T-helper 22 cell (primary cell): ENCODE data around the gene GIPC1.
"Not testable (repeated sequence)": the region's sequence is repeated elsewhere in the genome, so short reads cannot be mapped to it uniquely, and the experiment has no call there.

Experiments used
- DNase-seq: peaks from one replicate; pipeline ENCODE4 v3.0.0-alpha.2; 2020; ENCODE audit warnings: low read depth

Gene GIPC1, protein sequence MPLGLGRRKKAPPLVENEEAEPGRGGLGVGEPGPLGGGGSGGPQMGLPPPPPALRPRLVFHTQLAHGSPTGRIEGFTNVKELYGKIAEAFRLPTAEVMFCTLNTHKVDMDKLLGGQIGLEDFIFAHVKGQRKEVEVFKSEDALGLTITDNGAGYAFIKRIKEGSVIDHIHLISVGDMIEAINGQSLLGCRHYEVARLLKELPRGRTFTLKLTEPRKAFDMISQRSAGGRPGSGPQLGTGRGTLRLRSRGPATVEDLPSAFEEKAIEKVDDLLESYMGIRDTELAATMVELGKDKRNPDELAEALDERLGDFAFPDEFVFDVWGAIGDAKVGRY

DNA sequence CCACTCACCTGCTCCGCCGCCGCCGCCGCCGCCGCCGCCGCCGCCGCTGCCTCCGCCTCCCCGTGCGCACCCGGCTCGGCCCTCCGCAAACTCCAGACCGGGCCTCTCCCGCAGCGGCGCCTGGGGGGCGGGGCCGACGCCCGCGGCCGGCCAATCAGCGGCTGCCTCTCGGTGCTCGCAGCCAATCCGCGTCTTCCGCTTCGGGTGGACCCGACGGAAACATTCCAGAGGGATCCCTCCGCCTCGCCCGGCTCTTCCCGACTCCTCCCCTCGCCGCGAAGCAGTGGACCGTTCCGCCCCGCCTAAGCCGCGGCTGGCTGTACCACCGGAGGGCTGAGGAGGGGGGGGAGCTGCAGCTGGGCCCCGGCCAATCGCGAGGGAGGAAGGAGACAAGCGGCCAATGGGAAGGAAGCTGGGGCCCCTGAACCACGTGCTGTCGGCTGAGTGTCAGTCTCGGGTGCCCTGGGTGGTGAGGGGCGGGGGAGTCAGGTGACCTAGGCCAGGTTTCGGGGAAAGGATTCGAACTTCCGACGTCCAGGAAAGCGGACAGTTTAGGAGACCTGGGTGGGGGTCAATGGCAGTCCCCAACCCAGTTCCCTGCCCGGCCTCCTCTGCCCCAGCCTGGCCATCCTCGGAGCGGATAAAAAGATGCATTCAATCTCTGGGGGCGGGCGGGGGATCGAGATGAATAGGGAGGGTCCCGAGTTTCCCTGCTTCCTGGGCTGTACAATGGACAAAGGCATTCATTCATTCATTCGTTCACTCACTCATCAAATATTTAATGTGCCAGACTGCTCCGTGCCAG lies at the start of gene GIPC1:
Gene GIPC1 (minus strand): TSS at position 99 of the 805 bp plus-strand sequence. CDS start 13,151 bp downstream, outside the sequence.
- peak; percentile 72 for DNase-seq

DNA sequence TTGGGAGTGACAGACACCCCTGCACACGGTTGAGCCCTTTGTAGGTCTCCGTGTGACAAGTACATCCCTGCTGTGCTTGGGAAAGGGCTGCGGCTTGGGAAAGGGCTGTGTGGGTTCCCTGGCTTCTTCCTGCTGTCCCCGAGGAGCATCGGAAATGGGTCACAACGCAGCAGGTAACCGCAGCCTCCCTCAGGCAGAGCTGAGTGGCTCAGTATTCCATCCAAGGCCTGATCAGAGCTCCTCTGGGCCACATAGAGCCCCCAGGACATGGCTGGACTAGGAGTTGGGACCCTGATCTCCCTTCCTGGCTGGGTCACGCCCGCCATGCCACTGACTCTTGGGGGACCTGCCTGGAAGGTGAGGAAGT lies 49.8 kb upstream of the GIPC1 start:
- no peak for DNase-seq

DNA sequence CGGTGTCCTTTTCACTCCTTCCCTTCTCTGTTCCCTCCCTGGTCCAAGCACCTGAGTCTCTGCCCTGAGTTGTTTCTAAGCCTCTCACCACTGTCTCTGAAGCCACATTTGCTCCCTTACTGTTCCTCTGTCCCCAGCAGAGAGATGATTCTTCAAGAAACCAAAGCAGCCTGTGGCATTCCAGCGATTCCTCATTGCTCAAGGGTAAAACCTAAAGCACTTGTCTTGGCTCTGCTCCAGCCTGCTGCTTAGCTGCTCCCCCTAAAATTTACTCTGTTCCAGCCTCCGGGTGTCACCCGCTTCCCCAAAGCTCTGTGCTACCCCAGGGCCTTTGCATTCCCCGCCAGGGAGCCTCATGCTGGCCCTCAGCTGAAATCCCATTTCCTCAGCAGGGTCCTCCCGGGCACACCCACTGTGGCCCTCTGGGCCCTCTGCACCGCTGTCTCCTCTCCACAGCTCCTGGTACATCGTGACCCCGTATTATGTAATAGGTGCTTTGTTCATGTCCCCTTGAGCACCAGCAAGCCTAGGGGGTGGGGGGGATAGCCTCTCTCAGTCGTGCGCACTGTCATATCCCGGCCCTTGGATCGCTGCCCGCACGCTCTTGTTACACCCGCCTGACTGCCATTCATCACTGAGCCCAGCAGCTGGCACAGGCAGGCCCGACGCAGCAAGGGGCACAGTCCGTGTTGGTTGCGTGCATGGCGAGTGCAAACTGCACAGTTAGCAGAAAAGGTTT lies 49.2 kb upstream of the GIPC1 start:
- DNase-seq: no peak

DNA sequence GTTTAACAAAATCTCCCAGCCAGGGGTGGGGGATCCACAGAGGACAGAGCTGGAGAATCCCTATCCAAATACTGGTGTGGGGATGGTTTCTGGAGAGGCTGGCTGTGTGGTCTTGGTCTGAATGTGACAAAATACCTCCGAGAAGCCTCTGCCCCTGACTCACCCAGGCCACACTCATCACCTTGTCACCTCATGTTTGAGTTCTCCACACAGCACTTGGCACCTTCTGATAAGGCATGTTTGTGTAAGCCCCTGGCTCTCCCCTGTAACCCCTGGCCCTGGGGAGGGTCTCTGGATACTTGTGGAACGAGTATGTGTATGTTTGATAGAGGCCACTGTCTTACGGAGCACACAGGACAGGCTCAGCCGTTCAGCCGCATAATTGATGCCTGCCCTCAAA lies 48.1 kb upstream of the GIPC1 start:
- no peak for DNase-seq

DNA sequence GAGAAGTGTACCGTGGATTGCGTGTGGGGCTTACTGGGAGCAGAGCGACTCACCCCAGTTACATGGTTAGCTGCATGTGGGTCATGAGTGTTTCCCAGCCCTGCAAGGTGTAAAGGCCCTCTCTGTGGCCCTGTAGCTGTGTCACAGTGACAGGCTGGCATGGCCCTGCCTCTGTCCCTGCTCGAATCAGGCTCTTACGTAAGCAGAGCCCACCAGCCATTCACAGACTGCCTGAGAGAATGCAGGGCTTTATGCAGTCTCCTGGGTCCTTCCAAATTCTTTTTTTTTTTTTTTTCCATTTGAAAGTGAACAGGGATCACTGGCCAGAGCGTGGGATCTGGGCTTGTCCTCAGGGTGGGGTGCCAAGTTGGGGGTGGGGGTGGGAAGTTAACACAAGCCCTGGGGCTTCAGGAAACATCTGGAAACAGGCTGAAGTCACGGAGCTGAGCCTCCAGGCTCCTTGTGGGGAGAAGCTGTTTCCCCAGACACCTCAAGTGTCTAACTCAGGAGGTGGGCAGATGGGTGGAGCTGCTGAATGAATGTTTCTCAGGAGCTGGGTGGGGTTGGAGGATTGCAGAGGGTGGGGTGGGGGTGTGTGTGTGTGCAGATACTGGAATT lies 46.9 kb upstream of the GIPC1 start:
- no peak for DNase-seq

DNA sequence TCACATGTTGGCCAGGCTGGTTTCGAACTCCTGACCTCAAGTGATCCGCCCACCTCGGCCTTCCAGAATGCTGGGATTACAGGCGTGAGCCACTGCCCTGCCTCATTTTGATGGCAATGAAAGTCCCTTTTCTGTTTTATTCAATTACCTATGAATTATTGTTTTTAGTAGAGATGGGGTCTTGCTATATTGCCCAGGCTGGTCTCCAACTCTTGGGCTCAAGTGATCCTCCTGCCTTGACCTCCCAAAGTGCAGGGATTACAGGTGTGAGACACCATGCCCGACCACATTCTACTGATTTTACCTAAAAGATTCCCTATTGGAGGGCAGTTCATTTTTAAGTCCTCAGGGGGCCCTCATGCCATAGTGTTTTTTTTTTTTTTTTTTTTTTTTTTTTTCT lies 46.1 kb upstream of the GIPC1 start:
- DNase-seq: not testable (repeated sequence)

DNA sequence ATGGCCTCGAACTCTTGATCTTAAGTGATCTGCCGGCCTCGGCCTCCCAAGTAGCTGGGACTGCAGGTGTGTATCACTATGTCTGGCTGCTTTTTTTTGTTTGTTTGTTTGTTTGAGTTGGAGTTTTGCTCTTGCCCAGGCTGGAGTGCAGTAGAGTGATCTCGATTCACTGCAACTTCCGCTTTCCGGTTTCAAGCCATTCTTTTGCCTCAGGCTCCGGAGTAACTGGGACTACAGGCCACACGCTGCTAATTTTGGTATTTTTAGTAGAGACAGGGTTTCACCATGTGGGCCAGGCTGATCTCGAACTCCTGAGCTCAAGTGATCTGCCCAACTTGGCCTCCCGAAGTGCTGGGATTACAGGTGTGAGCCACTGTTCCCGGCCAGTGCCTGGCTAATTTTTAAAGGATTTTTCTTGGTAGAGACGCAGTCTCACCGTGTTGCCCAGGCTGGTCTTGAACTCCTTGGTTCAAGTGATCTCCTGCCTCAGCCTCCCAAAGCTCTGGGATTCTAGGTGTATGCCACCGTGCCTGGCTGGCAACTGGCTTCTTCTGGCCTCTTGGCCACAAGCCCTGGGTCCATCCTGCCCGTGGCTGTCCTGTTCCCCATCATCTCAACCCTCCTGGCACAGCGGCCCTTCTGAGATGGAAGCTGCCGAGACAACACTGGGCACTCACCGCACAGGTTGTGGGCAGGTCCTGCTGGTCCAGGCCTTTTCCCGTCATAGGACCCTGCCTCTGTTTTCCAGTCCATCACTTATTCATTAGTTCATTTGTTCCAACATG lies 45.0 kb upstream of the GIPC1 start:
- no peak for DNase-seq

DNA sequence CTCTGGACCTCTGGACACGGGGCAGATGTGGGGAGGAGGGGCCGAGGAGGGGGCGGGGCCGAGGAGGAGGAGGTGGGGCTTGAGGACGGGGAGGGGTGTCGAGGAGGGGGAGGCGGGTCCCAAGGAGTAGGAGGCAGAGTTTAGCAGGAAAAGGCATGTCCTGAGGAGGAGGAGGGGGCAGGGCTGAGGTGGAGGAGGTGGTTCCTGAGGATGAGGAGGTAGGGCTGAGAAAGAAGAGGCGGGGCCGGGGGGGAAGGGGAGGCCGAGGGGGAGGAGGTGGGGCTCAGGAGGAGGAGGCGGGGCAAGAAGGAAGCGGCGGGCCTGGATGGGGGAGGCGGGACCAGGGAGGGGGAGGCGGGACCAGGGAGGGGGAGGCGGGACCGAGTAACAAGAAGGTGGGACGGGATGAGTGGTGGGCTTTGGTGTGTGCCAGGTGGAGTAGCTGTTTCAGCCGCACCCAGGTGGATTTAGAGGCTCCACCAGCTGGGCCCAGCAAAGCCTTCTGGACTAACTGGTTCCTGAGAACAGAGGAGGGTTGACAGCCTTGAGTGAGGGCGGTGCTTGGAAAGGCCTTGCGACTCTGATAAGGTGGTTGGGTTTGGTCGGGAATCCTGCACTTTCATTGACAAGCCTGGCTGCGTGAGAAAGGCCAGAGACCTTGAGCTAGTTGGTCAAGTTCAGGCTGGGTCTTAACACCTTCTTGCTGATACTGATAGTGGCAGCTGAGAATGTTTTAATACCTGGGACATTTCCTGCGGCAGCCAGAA lies 41.2 kb upstream of the GIPC1 start:
- no peak for DNase-seq

DNA sequence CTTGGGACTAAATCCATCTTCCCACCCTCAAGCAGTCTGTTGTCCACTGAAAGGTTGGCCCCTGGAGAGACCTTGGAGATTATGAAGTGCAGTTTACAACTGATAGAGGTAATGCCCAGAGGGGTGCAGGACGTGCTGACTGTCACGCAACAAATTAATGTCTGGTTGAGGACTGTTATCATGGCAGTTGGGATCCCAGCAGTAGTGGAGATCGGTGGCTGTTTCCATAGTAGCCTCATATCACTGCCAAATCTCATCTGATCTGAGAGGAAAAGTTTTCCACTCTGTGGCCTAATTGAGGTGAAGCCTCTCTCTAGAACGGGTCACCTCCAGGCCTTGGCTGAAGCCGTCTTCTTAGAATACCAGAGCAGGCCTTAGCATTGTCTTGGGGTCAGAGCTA lies 37.5 kb upstream of the GIPC1 start:
- no peak for DNase-seq

DNA sequence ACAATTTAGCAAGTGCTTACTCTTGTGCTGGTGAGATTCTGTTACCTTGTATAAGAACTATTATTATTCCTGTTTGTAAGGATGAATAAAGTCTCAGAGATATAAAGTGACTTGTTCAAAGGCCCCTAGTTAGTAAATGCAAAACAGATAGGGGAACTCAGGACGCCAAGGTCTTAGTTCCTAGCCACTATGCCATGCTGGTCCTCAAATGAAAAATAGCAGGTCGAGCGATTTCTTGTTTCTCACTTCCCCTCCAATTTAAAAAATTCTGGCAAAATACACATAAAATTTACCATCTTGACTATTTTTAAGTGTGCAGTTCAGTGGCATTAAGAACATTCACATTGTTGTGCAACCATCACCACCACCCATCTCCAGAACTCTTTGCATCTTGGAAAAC lies 34.6 kb upstream of the GIPC1 start:
- no peak for DNase-seq

DNA sequence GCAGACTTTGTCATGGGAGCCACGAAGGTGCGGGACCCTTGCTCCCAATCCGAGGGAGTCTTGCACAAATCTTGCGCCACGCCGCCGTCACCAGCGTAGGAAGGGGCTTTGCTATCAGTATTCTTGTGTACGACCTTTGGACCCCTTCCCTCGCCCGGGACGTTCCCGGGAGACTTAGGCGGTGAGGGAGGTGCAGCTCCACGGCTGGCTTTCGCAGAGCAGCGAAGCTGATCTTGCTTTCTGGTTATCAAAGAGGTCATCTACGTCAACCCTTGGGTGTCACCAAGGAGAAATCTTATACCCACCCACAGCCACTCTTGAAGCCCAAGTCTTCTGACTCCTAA lies 34.0 kb upstream of the GIPC1 start:
- DNase-seq: no peak

DNA sequence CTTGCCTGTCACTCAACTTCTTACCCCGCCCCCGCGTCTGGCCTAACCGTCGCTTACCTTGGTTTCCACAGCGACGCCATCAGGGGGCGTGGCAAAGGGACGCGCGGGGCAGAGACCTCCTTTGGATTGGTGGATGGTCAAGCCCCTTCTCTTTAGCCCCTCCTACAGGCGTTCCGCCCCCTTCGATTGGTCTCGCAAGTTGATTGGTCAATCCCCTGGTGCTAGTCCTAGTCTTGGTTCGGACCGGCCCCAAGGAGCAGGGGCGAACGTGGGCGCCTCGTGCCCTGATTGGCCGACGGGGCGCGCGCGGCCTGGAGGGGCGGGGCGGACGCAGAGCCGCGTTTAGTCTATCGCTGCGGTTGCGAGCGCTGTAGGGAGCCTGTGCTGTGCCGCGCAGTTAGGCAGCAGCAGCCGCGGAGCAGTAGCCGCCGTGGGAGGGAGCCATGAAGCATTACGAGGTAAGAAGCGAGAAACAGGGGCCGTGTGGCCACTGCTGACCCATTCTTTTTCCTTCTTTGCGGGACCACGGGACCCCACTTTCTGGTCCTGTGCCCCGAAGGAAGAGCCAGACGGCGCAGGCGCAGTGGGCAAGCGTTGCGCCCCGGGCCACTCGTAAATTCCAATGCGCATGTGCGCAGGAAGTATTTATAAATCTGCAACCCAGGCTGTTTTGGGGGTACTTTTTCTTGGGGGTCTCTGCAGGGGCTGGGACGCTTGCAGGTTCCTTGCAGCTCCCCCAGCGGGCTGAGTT lies 33.5 kb upstream of the GIPC1 start, which contains the start of gene TECR:
Gene TECR (plus strand): TSS at position 341 of the 751 bp plus-strand sequence. CDS start 103 bp downstream, at position 444.
- peak; percentile 100 for DNase-seq

DNA sequence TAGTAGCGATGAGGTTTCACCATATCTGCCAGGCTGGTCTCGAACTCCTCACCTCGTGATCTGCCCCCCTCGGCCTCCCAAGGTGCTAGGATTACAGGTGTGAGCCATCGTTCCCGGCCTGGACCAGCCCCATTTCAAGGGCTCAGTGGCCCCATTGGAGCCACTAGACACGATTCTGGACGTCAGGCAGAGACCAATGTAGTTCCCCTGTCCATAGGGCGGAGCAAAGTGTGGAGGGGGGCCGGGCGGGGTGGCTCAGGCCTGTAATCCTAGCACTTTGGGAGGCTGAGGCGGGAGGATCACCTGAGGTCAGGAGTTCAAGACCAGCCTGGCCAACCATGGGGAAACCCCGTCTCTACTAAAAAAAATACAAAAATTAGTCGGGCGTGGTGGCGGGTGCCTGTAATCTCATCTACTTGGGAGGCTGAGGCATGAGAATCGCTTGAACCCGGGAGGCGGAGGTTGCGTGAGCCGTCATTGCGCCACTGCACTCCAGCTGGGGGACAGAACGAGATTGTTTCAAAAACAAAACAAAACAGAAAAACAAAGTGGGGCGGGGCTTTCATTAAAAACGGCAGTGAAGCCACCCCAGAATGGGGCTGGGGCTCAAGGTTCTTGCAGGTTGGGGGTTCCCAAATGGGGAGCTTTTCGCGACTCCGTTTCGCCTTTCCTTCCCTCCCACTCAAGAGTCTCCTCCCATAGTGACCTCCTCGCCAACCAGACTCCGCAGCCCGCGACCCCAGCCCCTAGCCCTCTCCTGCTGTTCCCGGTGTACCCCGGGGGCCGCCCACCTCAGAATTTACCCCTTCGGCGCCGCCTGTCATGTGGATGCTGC lies 32.7 kb upstream of the GIPC1 start:
- no peak for DNase-seq

DNA sequence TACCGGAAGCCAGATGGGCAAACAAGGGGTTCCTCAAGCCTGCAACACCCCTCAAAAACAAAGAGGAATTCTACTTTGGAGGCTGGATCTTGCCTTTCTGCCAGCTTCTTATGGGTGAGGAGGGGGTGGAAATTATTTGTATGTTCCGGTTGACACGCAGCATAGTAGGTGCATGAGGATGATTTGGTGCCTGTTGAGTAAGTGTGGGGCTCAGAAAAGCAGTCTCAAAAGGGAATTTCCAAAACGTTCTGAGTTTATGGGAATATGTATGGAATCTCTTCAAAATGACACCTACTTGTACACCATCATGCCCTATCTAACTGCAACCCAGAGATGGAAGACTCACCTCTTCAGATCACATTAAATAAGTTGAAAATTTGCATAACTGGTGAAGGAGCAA lies 30.5 kb upstream of the GIPC1 start:
- no peak for DNase-seq

DNA sequence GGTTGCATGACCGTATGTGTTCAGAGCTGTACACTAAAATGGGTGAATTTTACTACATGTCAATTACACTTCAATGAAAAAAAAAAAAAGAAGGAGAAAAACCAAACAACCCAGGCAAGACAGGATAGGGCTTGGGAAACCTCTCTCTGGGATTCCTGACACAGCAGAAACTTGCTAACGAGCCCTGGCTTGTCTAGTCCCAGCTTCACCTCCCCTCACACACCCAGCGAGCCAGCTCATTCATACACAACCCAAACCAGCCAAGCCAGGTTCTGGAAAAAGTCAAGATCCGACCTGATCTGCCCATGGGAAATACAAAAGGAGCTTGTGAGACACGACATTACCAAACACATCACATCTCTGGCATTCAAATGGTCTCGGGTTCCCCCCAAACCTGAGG lies 29.8 kb upstream of the GIPC1 start:
- DNase-seq: no peak

DNA sequence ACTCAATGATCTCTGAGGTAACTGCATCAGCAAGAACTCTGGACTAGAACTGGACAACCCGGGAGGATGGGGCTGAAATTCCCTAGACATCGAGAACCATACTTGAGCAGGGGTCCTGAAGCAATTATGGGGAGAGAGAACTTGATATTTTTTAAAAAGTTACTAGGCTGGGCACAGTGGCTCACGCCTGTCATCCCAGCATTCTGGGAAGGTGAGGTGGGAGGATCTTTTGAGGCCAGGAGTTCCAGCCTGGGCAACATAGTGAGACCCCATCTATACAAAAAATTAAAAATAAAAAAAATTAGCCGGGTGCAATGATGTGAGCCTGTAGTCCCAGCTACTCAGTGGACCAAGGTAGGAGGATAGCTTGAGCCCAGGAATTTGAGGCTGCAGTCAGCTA lies 24.6 kb upstream of the GIPC1 start:
- no peak for DNase-seq

DNA sequence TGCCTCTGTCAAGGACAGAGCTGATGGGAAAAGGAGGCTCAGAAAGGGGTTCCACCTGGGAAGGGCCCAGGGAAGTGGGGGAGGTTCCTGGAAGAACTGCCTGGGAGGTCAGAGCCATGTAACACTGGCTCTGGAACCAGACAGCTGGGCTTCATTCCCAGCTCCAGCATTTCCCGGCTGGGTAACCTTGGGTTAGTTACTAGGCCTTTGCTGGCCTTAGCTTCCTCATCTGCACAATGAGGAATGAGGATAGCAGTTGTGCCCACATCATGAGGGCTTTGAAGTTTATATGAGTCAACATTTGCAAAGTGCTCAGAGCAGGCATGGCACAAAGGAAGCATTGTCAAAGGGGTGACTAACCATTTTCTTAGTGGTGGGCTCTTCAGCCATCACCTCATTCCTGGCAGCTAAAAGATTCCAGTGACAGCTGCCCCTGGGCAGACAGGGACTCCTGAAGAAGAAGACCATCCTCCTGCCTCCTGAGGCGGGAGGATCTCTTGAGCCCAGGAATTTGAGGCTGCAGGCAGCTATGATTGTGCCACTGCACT lies 24.0 kb upstream of the GIPC1 start:
- DNase-seq: no peak

DNA sequence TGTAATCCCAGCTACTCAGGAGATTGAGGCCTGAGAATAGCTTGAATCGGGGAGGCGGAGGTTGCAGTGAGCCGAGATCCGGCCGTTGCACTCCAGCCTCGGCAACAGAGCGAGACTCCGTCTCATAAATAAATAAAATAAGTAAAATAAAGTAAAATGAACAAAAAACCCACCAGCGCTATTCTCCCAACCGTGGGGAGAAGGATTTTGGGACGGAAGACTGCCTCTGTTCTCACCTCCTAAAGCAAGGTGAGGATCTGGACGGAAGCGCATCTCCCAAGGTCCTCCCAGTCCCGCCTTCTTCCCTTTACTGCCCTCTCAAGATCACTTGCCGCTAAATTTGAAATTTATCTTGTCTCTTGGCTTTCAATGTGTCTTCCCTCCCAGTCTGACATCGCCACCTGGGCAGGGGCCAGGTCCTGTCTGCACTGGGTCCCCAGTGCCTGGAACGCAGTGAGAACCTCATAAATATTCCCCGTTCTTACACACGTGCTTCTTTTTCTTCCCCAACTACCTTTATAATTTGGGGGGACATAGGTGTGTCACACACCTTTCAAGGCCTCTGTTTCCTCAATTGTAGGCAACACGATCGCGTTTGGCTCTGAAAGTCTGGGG lies 23.4 kb upstream of the GIPC1 start:
- DNase-seq: no peak
